Left ventricle myocardium inferior (tissue), 1 donor: Measurements from ENCODE around the gene TNFRSF14. TPM values are rescaled to one million over a fixed set of nuclear protein-coding genes. Genes with fewer than 3 reads are reported as not detected.

ENCODE experiments used
- DNase-seq: peaks from one replicate; pipeline ENCODE4 v3.0.0-alpha.2; 2020
- H3K27ac ChIP-seq: fragments of 200-600 bp; replicated peaks from 2 replicates; pipeline ENCODE4 v1.8.0; 2021
- H3K27me3 ChIP-seq: fragments of 200-600 bp; 2 replicates; pipeline ENCODE4 v1.8.0; 2021; ENCODE audit warnings: low read depth
- H3K36me3 ChIP-seq: fragments of 200-600 bp; 2 replicates; pipeline ENCODE4 v1.8.0; 2021
- H3K4me1 ChIP-seq: fragments of 200-600 bp; 2 replicates; pipeline ENCODE4 v1.8.0; 2021
- H3K4me3 ChIP-seq: fragments of 200-600 bp; 2 replicates; pipeline ENCODE4 v1.8.0; 2021; ENCODE audit warnings: mild to moderate bottlenecking, moderate library complexity
- H3K9me3 ChIP-seq: fragments of 200-600 bp; replicated peaks from 2 replicates; pipeline ENCODE4 v1.8.0; 2021
- intact Hi-C: fragments of 100-400 bp; cut with micrococcal nuclease; formaldehyde crosslinking; loops from one replicate; pipeline ENCODE4 v1.11.0; 2022
- total RNA-seq: library from RNA; stranded (reverse); fragmentation: NEBNext Ultra II Directional; extraction: Animal tissue kit (Norgen Biotek cat#: 25700); gene quantifications from one replicate; pipeline ENCODE4 v1.2.1, GENCODE V29; 2021
- TF ChIP-seq, protein P1 (sequence below): fragments of 200-600 bp; IDR thresholded peaks from 2 replicates; pipeline ENCODE4 v1.8.0; 2021; ENCODE audit warnings: antibody characterized with exemption, mild to moderate bottlenecking, borderline replicate concordance
- donor health status: DM: no; HTN: yes; CAD: no; lungs with severe emphysema.

The TNFRSF14 gene
- total RNA-seq, 1 donor from 2014 or later = 13.7 TPM

DNA sequence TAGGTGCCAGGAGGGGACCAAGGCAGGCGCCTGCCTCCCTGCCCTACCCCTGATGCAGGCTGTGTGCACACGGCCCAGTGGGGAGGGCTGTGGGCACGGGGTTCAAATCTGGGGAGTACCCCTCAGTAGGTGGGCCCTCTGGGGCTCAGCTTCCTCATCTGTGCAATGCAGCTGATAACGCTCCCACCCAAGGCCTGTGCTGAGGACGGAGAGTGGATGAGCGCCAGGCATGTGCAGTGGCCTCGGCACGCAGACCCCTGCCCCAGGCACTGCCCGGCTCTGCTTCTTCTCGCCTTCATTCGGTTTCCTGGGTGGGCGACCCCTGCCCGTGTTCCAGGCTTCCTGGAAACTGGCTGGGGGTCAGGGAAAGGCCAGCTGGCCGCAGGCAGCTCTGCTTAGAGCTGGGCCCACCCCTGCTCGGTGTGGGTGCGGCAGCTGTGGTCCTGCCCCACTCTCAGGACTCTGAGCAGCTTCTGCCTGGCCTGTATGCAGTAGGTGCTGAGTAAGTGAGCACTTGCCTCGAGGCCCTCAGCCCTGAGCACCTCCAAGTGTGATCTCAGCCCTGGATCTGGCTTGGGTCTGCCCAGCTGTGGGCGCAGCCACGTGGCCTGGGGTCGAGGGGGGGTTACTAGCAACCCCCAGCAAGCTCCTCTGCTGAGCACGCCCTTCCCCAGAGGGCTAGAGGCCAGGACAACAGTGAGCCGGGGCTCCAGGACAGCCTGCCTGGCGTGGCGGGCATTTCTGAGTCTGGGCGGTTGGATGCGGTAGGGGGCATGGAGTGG lies 11.9 kb upstream of the TNFRSF14 start:
- H3K4me3 ChIP-seq = peak overlapping the region; percentile 9
- H3K27ac ChIP-seq = peak overlapping the region; percentile 97
- peaks cover 25% of the 10 kb centered on the region for H3K27me3 ChIP-seq
- H3K4me1 ChIP-seq = peaks cover 91% of the 10 kb centered on the region
- DNase-seq = no peak
- H3K36me3 ChIP-seq = no peaks in the 10 kb centered on the region
- intact Hi-C loops = no loop called here
- no peaks in the 10 kb centered on the region for H3K9me3 ChIP-seq
- TF ChIP-seq, protein P1, sequence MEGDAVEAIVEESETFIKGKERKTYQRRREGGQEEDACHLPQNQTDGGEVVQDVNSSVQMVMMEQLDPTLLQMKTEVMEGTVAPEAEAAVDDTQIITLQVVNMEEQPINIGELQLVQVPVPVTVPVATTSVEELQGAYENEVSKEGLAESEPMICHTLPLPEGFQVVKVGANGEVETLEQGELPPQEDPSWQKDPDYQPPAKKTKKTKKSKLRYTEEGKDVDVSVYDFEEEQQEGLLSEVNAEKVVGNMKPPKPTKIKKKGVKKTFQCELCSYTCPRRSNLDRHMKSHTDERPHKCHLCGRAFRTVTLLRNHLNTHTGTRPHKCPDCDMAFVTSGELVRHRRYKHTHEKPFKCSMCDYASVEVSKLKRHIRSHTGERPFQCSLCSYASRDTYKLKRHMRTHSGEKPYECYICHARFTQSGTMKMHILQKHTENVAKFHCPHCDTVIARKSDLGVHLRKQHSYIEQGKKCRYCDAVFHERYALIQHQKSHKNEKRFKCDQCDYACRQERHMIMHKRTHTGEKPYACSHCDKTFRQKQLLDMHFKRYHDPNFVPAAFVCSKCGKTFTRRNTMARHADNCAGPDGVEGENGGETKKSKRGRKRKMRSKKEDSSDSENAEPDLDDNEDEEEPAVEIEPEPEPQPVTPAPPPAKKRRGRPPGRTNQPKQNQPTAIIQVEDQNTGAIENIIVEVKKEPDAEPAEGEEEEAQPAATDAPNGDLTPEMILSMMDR = no peak

DNA sequence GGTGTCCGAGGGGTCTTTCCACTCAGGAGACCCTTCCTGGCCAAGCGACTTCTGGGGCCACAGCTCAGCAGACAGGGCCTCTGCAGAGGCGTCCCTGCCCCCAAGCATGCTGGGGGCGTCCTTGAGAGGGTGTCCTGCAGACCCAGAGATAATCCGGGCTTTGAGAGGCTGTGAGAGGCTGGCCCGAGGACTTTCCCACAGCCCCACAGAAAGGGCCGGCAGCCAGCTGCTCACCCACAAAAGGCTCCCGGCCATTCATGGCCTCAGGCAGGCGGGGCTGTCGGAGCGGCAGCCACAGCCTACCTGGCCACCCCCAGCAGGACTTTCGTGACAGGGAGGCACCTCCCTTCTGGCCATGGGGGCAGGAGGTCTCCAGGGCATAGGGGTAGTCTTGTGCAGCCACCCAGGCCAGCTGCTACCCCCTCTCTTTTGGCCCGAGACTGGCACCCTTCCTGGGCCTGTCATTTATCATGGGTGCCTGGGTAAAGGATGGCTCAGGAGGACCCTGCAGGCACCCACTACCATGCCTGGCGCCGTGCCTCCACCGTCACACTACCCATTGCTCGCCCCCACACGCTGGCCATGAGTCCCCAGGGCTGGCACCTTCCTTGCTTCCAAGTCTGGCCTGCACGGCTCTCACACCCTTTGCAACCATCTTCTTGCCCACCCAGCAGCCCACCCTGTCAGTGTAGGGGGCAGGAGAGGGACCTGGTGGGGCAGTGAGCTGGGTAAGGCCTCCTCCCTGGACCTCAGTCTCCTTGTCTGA lies 11.1 kb upstream of the TNFRSF14 start:
- no peaks in the 10 kb centered on the region for H3K36me3 ChIP-seq
- no peaks in the 10 kb centered on the region for H3K9me3 ChIP-seq
- H3K27me3 ChIP-seq = peaks cover 18% of the 10 kb centered on the region
- DNase-seq = no peak
- H3K4me1 ChIP-seq = peaks cover 97% of the 10 kb centered on the region
- TF ChIP-seq, protein P1 = no peak
- H3K4me3 ChIP-seq = peak overlapping the region; percentile 9
- intact Hi-C loops = no loop called here
- peak overlapping the region; percentile 97 for H3K27ac ChIP-seq

DNA sequence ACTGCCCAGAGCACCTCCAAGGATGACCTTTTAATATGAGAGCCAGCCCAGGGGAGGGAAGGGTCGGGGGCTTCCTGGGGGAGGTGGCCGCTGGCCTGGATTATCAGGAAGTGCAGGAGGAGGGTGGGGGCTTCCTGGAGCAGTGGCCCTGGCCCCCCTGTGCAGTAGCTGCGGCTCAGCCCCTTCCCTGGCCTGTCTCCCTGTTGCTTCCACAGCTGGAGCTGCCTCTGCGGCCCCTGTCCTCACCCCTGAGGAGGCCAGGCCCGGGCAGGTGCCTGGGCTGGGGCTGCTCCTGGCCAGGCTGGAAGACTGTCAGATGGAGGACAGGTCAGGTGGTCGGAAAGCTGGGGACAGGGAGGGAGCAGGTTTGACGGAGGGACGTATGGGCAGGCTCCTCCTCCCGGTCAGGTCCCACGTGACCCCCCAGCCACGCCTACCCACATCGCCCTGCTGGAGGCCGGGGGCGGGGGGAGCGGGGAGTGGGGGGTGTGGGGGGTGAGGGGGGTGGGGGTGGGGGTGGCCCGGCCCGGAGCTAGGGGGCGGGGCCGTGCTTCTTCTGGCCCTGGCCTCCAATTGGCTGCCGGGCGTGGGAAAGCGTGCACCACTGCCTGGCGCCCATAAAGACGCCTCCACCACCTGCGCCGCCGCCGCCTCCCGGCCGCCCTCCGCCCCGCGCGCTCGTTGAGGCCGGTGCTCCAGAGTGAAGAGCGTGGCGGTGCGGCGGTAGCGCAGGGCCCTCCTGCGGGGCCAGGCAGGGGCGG lies 10.2 kb upstream of the TNFRSF14 start:
- Histone ChIP-seq H3K27me3 (peaks cover 9% of the 10 kb centered on the region), H3K4me1 (peaks cover 91% of the 10 kb centered on the region), H3K36me3 (no peaks in the 10 kb centered on the region), H3K9me3 (no peaks in the 10 kb centered on the region), H3K4me3 (peak overlapping the region; percentile 73), H3K27ac (peak overlapping the region; percentile 97)
- peak; percentile 91 for DNase-seq
- TF ChIP-seq, protein P1 = no peak
- intact Hi-C loops = no loop called here

DNA sequence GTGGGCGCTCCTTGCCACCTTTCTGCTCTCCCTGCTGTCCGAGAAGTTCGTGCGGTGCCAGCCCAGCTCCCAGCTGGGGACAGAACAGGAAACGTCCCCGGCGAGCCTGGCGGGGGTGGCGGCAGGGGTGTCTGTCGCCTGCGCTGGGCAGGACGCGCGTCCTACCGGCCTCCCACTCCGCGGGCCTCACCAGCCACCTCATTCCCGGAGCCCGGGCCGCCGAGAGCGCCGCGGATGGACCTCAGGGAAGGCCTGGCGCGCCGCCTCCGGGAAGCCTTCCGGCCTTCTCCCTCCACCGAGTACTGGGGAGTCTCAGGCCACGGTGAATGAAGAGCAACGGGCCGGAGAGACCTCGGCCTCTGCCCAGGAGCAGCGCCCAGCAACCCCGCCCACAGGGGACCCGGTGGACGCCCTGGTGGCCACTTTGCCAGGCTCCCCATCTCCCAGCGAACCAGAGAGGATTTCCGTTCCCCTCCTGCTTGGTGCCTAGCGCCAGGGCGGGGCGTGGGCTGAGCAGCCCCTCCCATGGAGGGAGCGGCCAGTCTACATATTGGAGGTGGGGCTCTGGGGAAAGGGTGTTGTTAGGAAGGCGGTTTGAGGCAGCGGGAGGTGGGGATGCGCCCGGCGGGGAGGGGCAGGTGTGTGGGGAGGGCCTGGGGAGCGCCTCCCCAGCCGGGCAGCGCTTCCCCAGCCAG lies 9.5 kb upstream of the TNFRSF14 start:
- Histone ChIP-seq H3K27me3 (peaks cover 4% of the 10 kb centered on the region), H3K27ac (peak overlapping the region; percentile 97), H3K4me1 (peaks cover 84% of the 10 kb centered on the region), H3K36me3 (no peaks in the 10 kb centered on the region), H3K9me3 (no peaks in the 10 kb centered on the region), H3K4me3 (peak overlapping the region; percentile 73)
- DNase-seq = peak; percentile 83
- TF ChIP-seq, protein P1 = peak; percentile 34
- intact Hi-C loops = no loop called here
